Colonic mucosa (tissue), 4 donors: ENCODE measurements around the gene AP4B1. TPM values are rescaled to one million over a fixed set of nuclear protein-coding genes. Genes with fewer than 3 reads are reported as not detected.

Experiments used
- DNase-seq: peaks from one replicate; pipeline ENCODE4 v3.0.0-alpha.2; 2020
- H3K27ac ChIP-seq: fragments of 200-600 bp; one replicate; pipeline ENCODE4 v1.8.0; 2021
- H3K27me3 ChIP-seq: fragments of 200-600 bp; one replicate; pipeline ENCODE4 v1.8.0; 2021
- H3K36me3 ChIP-seq: fragments of 200-600 bp; one replicate; pipeline ENCODE4 v1.8.0; 2021
- H3K4me1 ChIP-seq: fragments of 200-600 bp; one replicate; pipeline ENCODE4 v1.8.0; 2021; ENCODE audit warnings: mild to moderate bottlenecking
- H3K4me3 ChIP-seq: fragments of 200-600 bp; one replicate; pipeline ENCODE4 v1.8.0; 2021
- H3K9ac ChIP-seq, 2 donors: one replicate each; pipeline ENCODE4 v1.7.0; 2013; ENCODE audit warnings: control low read depth in 2 of 2, low read depth in 2 of 2, low read length in 2 of 2
- H3K9me3 ChIP-seq: fragments of 200-600 bp; one replicate; pipeline ENCODE4 v1.8.0; 2021
- CTCF ChIP-seq: fragments of 200-600 bp; IDR thresholded peaks from one replicate; pipeline ENCODE4 v1.8.0; 2022; ENCODE audit warnings: antibody characterized with exemption, mild to moderate bottlenecking
- intact Hi-C: fragments of 100-400 bp; cut with DNase I; formaldehyde crosslinking; loops from one replicate; pipeline ENCODE4 v1.14.1; 2022
- total RNA-seq, 2 donors: library from RNA; stranded (reverse); fragmentation: NEBNext Ultra II Directional in 1 of 2; extraction: Animal tissue kit (Norgen Biotek cat#: 25700) in 1 of 2; gene quantifications; one replicate each; pipeline ENCODE4 v1.2.1, GENCODE V29; 2021
- donor health status: healthy.
- donor health status: DM: no; HTN: no; CAD: no.
- donor health status: DM: no; HTN: no; CAD: no.

The AP4B1 gene
- total RNA-seq, 2 donors from 2014 or later: 19.7 to 31.5 TPM

DNA sequence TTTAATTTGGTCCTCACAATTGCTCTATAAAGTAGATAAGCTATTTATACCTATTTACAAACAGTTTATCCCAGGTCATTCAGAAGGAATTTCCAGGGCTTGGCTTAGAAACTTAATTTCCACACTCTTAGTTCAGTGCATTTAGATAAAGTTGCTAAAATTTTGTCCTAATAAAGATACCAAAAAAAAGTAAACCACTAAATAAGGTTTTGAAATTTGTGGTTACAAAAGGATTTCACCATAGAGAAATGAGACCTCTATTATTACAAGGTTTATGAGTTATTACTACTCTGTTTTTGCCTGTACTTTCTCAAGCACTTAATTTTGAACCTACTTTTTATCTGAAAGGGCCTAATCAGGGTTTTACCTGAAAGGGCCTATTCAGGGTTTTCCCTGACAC is 55.5 kb downstream of the AP4B1 start:
- TF ChIP-seq CTCF: no peak
- Histone ChIP-seq H3K27ac (no peak overlapping the region), H3K27me3 (no peaks in the 10 kb centered on the region), H3K36me3 (no peaks in the 10 kb centered on the region), H3K9me3 (no peaks in the 10 kb centered on the region), H3K9ac (no peak overlapping the region), H3K4me1 (no peaks in the 10 kb centered on the region), H3K4me3 (no peak overlapping the region)
- no peak for DNase-seq
- intact Hi-C loops: no loop called here

- no peak overlapping the region for H3K9ac ChIP-seq
- TF ChIP-seq CTCF: no peak
- H3K9me3 ChIP-seq: no peaks in the 10 kb centered on the region
- no peaks in the 10 kb centered on the region for H3K27me3 ChIP-seq
- no peak overlapping the region for H3K4me3 ChIP-seq
- intact Hi-C loops: no loop called here
- H3K4me1 ChIP-seq: no peaks in the 10 kb centered on the region
- DNase-seq: no peak
- H3K36me3 ChIP-seq: no peaks in the 10 kb centered on the region
- no peak overlapping the region for H3K27ac ChIP-seq
Measured at GRCh38 chr1:113846391-113847035, 58.1 kb downstream of the AP4B1 start.

Other genes starting within 250 kb of the AP4B1 start
- 1 to 10 TPM; 8.5 to 9.8 TPM for gene PHTF1, start 145.3 kb downstream of the AP4B1 start, total RNA-seq
- gene RSBN1, start 92.3 kb downstream of the AP4B1 start, total RNA-seq: 10 to 100 TPM; 21.7 to 27.4 TPM
- 1 to 10 TPM; 3.7 to 5.9 TPM for gene PTPN22, start 33.1 kb downstream of the AP4B1 start, total RNA-seq
- 100 to 1,000 TPM; 116 to 191 TPM for gene BCL2L15, start 17.2 kb downstream of the AP4B1 start, total RNA-seq
- 1 to 10 TPM; 5.4 to 9.5 TPM for gene DCLRE1B, start 527 bp upstream of the AP4B1 start, total RNA-seq
- gene HIPK1, start 24.5 kb upstream of the AP4B1 start, total RNA-seq: 10 to 100 TPM; 61.2 to 91.2 TPM
- gene OLFML3, start 74.7 kb upstream of the AP4B1 start, total RNA-seq: 10 to 100 TPM in 1 of 2 donors, 1 to 10 TPM in 1; 6.1 to 17.4 TPM
- gene SYT6, start 249.1 kb upstream of the AP4B1 start, total RNA-seq: under 1 TPM; 0.22 to 0.35 TPM